Measurements from ENCODE around the gene GRID1.

GRID1 gene

DNA sequence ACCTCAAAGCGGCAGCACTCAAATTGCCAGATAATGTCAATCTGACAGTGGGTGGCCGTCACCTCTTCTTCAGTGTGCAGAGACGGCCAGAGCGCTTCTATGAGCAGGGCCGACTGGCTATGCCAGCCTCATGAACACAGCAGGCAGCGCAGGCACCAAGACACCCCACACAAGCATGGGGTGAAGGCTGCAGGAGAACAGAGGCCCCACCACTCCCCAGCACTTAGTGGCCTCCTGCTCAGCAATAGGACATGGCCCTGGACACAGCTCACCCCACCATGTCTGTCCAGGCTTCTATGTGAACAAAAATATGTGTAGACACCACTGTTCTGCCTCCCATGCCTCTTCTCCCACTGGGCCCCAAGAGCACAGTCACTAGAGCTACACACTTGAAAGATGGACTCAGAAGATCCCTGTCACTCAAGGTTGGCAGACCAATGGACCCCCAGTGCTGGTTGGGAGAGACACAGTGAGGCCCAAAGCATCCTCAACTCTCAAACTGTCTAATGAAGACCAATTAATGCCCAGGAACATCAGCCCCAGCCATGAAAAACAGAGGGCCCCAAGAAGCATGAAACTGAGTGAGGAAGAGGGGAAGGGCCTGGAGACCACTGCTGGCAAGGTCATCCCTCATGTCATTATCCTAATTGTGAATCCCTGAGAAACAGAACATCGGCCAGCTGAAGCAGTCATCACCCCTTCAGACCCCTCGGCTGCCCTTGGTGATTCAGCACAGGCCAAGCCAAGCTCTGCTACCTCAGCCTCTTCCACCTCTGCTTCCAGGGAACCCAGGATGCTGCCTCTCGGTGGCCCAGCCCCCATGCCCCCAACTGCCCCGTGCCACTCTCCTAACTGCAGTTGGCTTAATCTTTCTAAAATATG is 77.7 kb downstream of the GRID1 start:
- DNase-seq = no peak

DNA sequence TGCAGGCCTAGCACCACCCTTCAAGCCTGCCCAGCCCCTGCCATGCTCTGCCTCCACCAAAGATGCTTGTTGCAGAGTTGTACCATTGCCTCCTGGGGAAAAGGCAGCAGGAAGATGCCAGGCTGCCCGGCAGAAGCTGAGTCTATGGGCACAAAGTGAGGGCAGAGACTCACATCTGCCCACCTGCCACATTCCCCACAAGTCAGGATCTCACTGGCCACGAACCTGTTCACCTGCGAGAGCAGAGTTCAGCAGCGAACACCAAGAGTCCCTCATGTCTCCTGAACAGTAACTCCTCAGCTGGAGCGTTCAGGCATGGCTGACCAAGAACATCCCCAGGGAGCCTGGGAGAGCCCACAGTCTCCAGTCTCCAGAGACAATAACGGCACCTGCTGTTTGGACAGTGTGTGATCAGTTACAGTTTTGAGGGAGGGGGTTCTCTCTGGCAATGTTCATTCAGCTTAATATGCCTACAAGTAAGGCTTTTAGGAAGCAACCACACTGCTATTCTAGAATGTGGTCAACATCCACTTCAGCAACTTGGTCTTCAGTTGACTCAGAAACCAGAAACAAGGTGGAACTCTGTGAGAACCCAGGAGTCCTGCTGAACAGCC is 78.5 kb downstream of the GRID1 start:
- no peak for DNase-seq

DNA sequence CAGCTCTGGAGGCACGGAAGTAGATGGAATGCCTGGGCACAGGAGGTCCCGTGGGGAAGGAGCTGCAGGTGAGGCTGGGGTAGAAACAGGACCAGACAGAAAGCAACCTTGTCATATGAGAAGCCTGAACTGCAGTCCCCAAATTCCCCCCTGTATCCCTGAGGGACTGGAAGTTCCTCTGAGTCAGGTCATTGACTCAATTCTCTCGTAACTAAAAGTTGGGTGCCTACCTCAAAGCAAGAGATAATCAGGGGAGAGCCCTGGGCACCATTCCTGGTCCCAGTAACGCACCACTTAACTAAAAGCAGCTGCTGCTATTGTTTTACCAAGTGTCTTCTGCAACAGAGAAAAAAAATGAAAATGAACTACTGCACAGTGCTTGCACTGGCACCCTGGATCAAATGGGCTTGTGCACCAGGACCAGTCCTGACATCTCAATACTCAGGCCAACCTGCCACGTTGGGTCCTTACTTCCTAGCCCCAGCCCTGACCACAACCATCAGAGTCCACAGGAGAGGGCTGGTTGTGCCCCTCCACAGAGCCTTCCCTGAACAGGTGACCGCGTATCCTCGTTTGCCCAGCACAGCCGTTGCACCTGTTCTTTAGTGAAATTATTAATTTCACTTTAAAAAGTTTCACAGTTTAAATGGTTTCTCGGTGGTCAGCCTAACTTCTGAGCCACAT is 79.3 kb downstream of the GRID1 start:
- no peak for DNase-seq

DNA sequence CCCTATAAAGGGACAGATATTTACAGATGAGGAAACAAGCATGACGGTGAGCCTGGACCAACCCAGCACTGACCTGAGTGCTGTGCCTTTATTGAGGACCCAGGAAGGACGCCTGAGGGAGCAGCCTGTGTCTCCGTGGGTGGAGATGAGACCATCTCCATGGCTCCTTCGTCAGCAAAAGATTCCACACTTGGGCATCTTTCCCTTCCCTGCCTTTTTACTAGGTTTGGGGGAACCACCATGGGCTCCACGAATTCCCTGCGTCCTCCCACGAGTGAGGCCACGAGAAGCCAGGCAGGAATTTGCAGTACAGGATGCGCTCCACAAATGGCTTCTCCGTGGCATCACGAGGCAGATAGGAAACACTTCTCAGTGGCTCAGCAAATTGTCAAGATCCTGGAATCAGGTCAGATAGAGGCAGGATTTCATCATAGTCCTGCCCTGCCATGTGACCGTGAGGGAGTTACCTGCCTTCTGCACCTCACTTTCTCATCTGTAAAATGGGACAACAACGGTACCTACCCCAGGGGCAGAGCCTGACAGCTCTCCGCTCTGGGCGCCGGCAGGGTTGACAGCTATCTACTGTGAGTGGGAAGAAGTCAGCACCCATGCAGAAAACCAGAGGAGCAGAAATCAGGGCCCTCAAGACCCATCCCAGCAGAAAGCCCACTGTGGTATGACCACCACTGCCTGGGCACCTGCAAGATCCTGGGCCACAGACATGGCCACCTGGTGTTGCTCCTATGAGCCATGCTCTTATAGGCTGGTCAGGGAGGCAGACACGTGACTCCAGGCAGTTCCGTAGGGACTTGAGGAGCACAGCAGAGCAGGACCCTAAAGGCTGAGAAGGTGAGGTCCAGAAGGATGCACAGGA is 80.1 kb downstream of the GRID1 start:
- no peak for DNase-seq

DNA sequence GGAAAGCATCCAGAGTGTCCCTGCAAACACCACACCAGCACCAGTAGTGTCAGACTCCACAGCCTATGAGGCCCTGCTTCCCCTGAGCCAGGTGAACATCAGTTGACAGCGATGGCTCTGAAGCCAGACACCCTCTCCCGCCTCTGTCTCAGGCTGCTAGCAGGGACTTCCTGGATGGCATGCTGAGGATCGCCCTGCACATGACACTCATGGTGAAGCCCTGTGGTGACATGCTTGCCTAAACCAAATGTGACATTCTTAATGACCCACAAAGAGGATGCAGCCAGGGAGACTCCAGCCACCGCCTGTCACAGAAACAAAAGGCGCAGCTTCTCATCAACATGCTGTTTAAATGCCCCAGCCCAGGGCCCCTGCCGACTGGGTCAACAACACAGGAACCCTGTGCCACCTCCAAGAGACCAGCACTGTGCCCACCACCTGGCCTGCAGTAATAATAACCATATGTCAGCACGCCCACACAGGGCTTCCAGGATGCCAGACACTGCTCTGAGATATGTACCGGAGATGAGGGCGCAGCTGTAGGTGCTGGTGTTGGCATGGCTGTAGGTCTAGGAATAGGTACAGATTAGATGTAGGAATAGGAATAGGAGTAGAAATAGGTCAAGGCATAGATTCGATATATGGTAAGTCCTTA is 81.3 kb downstream of the GRID1 start:
- no peak for DNase-seq

DNA sequence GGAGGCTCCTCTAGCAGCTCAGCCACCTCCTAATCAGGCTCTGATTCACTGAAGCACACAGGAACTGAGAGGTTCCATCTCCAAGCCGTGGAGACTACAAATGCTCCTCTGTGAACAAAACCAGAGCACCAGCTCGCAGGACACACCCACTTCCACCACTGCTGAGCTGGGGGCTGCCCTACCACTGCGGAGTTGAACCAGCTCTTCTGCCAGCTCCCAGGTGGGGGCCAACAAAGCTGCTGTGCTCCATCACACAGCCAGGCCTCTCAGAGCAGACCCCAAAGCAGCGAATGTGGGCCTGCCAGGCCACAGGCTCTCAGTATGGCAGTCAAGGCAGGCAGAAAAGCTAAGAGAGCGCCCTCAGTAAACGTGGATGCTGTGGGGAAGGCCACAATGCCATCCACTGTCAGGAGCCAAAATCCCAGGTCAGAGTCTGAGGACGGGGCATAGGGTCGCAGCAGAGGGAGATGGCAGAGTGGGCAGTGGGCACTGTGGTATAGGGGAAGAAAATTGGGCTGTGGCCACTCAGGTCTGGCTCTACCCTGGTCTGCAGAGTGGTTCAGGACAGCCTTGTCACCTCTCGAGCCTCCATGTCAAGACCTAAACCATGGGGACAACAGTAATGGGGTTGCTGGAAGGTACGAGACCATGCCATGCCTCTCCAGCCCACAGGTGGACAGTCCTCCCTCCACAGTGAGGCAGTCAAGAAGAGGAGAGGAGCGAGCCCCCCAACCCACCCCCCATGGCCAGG is 82.1 kb downstream of the GRID1 start:
- DNase-seq = no peak

DNA sequence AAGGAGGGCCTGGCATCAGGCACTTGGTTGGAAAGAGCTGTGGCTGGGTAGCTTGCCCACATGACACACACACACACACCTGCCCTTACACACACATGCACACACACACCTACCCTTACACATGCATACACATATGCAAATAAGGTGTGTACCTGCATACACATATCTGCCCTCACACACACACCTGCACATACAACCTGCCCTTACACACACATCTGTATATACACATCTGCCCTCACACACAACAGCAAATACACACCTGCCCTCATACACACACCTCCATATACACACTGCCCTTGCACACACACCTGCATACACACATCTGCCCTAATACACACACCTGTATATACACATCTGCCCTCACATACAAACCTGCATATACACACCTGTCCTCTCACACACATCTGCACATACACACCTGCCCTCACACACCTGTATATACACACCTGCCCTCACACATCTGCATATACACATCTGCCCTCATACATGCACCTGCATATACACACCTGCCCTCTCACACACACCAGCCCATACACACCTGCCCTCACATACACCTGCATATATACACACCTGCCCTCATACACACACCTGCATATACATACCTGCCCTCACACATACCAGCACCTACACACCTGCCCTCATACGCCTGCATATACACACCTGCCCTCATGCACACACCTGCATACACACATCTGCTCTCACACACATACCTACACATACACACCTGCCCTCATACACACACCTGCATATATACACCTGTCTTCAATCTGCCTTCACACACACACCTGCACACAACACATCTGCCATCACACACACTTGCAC is 82.9 kb downstream of the GRID1 start:
- DNase-seq = no peak

DNA sequence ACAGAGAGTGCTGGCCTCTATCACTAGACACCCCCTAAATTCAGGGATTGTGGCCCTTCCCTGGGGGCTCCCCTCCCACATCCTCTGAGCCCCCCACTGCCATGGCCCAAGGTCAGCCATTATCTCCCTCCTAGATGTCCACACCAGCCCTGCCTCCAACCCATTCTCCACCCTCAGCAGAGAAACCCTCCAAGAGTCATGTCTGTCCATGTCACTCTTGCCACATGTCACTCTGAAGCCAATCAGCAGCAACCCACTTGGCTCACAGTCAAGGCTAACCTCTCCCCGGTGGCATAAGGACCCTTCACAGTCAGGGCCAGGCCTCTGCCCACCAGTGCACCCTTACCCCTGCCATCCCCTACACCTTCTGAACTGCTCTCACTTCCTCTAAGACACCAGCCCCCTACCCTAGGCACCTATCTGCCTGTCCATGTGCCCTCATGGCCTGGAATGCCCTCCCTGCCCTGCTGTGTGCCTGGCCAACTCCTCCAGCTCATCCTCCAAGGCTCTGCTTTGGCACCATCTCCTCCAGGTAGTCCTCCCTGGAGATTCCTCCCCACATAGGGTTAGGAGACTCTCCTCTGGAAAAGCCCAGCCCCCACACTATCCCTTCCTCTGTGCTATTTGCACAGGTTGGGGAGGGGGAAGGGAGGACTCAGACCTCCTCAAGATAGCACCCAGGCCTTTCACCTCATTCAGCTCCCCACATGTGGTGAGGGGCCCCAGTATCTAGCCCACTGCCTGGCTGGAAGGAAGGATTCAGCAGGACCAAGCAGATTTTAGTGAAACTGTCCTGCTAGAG is 83.7 kb downstream of the GRID1 start:
- no peak for DNase-seq

DNA sequence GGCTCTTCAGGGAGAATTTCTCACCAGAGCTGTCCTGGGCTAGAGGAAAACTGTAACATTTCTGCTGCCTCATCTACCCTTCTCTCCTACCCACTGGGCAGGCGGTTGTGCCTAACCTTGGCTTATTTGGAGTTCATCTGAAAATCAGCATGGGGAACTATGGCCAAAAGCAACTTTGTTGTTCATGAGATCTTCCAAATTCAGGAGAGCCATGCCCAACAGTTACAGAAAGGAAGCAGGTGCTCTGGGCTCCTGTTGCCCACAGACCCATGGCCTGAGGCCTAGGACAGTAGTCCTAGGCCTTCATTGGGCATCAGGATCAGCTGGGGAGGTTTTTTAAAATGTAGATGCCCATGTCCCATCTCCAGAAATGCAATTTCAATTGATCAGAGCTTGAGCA is 85.2 kb downstream of the GRID1 start:
- DNase-seq = no peak

DNA sequence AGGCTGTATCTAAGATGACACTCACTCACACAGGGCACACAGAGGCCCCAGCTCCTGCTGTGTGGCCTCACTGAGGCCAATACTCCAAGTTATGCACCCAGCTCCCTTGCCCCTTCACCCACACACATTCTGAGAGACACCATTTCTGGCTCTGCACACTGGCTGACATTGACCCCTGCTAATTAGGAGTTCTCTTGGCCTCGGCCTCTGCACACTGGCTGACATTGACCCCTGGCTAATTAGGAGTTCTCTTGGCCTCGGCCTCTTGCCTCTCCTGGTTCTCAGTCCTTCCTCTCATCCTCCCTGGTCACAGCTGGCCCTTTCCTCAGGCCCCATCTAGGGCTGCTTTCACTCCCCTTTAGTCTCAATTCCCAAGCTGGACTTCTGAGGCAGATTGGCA is 97.3 kb downstream of the GRID1 start:
- DNase-seq = no peak

DNA sequence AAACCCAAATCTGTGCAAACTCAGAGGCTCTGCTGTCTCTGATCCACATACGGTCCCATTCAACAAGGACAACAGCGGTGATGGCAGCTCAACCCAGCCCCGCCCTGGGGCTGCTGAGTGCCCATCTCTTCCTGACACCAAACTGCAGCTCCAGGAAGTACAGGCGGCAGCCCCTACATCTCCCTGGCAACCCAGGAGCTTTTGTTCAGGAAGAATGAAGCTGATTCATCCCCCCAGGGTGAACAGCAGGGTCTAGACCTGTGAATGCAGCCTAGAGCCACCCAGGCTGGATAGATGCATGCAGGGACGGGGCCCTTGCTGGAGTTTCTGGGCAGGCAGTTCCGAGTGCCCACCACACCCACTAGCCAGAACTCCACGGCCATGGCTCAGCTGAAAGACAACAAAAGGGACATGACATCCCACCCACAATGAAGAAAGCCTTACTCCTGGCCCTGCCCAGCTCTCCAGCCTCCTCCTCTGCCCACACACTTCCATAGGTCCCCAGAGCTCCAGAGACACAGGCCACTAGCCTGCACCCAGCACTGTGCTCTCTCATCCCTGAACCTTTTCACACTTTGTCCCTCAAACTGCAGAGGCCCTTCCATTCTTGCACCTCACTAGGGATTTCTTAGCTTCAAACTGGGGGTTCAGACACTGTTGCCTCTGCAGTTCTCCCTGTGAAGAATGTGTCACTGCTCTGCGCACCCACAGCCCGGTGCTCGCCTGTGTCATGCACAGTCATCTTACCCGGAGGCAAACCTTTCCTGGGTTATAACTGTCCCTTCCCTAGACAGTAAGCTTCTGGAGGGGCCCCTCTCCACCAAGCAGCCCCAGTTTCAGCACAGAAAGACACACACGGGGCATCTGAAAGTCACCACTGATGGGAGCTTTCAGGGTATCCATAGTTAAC is 99.1 kb downstream of the GRID1 start:
- DNase-seq = no peak

DNA sequence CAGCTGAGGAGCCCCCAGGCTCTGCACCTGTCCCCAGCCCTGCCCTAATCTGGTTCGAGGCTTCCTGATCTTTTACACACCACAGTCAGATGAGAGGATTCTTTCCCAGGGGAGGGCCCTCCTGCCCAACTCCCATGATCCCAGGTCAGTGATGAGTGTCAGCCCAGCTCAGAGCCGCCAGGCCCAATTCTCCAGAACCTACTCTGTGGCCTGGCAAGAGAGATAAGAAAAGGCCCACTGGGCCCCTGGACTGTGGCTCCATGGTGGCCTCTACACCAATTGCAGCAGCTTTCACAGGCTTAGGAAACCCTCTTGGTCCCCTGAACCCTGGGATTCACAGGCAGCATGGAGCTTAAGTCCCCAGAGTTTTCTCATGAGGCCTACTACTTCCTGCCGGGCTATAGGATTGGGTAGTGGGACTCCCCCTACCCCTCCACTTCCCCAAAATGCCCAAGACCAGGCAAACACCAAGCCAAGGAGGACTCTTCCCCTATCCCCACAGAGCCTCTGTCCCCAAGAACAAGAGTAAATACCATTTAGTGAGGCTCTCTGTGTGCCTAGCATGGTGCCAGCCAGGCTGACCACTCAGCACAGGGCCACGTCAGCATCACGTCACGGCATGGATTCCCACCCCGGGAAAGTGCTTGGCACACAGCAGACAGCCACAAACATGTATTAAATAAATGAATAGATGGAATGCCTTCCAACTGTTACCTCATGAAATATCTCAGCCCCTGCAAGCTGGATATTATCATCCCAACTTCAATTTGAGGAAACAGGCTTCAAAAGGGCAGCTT is 100.0 kb downstream of the GRID1 start:
- DNase-seq = no peak

DNA sequence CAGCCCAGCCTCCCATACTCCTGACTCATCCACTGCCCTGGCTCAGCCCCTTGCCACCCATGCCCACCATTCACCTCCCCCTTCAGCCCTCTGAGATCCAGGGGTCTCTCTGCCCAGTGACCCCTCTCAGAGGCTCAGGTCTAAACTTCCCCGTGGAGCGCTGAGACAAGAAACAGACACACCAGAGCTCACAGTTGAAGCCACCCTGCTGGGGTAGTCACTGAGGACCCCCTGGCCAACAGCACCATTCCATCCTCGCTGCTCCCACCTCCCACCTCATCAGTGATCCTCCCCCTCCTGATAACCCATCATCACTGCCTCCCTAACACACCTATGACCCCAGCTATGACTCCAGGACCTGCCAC is 100.7 kb downstream of the GRID1 start:
- DNase-seq = no peak

DNA sequence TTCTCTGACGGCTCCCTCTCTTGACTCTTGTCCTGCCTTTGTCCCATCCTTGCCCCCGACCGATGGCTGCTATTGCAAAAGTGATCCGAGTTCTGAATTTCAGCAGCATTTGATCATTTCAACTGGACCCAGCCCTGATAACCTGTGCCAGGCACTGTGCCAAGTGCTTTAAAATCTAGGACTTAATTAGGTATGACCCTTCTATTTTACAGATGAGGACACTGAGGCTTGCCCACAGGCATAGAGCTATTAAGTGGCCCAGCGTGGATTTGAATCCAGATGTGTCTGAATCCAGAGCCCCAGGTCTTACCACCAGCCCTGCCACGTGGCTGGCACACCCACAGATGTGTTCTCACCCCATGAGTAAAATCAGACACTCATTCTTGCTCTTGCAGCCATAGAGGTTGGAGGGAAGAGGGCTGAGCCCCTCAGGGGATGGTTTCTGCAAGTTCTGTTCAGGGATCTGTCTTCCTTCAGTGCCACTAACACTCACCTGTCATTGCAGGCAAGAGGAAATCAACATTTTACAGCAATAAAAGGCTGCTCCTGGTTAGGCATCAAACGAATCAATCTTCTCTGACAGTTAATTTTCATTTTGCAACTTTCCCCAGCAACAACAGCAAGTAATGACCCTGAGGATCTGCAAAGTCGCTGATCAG is 101.2 kb downstream of the GRID1 start:
- no peak for DNase-seq

DNA sequence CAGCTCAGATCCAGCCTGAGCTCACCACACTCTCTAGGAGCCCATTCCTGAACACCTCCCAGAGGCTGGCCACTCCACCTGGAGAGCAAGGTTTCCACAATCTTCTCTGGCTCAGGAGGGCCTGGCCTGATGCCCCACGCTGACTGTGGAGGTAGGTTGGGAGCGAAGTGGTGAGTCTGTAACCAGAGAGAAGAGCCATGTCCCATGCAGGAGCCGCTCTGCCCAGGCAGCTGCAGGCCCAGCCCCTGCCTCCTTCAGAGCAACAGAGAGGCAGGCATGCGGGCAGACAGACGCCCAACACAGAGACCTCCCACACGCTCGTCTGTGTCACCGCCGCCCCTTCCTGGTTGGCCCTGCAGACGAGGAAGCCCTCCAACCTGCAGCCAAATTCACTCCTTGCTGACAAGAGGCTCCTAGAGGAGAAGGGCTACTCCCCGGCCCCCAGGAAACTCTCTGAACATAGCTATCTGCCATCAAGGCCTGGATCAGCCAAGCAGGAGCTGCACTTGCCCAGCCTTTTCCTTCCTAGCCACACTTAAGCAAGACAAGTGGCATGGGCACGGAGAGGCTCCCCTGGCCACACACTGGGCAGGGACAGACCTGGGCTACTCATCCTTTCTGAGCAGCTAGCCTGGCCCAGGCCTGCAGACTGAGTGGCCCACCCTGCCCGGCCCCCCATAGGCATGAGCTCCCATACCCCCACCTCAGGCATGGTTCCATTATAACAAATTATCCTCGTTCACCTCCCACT is 101.9 kb downstream of the GRID1 start:
- DNase-seq = no peak

DNA sequence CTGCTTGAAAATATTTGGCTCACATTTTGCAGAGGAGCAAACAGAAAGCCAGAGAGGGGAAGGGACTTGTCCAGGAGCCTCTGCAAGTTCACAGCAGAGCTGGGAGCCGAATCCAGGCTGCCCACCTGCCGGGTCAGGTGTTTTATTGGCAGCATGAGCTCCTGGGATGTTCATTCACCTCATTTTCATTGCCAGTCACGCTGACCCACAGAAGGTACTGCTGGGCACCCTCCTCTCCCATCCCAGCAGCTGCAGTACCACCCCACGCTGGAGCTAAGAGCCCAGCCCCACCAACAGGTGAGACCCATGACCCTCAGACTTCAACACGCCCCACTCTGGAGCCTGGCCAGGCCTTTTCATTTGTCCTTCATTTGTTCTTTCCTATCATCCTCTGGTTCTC is 102.7 kb downstream of the GRID1 start:
- DNase-seq = no peak

DNA sequence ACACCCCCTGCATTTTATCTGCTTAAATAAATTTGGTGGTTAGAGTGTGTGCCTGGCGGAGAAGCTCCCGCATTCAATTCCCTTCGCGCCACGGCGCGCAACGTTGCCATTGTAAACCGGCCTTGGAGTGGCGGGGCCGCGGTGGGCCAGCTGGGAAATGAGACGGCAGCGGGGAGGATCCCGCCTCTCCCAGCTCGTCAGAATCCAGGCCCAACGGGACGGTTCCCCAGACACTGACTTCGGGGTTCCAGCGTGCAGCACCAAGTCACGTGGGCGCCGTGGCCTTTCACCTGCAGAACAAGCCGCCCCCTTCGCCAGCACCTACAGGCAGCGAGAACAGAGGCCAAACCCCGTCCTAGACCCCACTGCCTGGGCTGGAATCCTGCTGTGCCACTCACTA is 103.4 kb downstream of the GRID1 start:
- DNase-seq = no peak

Measured in DMS53 (cell line).